PC-3 (cell line): Measurements from ENCODE around the gene CENPF. TPM values are rescaled to one million over a fixed set of nuclear protein-coding genes. Genes with fewer than 3 reads are reported as not detected.

Experiments
- ATAC-seq: fragments of 200-7000 bp; cut with Tn5 transposase; 2 replicates; pipeline ENCODE4 v1.9.1; 2020; ENCODE audit warnings: mild to moderate bottlenecking, moderate library complexity
- BruUV-seq: library from RNA; stranded (reverse); fragments of 400-500 nt; replicated peaks from 2 replicates; lab custom pipeline; 2021; lab: Mats Ljungman, UMichigan
- CTCF ChIA-PET: fragments of 300-600 bp; sonication (Branson Sonifier 250); formaldehyde crosslinking; loops from one replicate; lab custom pipeline; 2022; ENCODE audit warnings: antibody characterized with exemption; lab: Charles Lee
- POLR2A ChIA-PET: fragments of 300-600 bp; sonication (Branson Sonifier 250); formaldehyde crosslinking; loops from one replicate; lab custom pipeline; 2022; ENCODE audit warnings: antibody characterized with exemption; ENCODE audit not compliant: unreplicated experiment; lab: Charles Lee
- DNase-seq: peaks from one replicate; pipeline ENCODE4 v3.0.0-alpha.2; 2015
- H2AFZ ChIP-seq: fragments of 300-600 bp; sonication (generic); 2 replicates; pipeline ENCODE4 v1.6.0; 2016; ENCODE audit warnings: antibody characterized with exemption, low read length
- H3F3A ChIP-seq: fragments of 300-600 bp; sonication (generic); one replicate; pipeline ENCODE4 v1.6.0; 2017; ENCODE audit warnings: antibody characterized with exemption, low read length, control low read depth, mild to moderate bottlenecking; ENCODE audit not compliant: unreplicated experiment
- H3K27ac ChIP-seq: fragments of 300-600 bp; sonication (generic); 2 replicates; pipeline ENCODE4 v1.5.1; 2016; ENCODE audit warnings: mild to moderate bottlenecking, low read length
- H3K27me3 ChIP-seq: fragments of 300-600 bp; sonication (generic); 2 replicates; pipeline ENCODE4 v1.6.1; 2016; ENCODE audit warnings: low read length, mixed read lengths
- H3K36me3 ChIP-seq: fragments of 300-600 bp; sonication (generic); 2 replicates; pipeline ENCODE4 v1.6.1; 2016; ENCODE audit warnings: low read depth, mixed run types, low read length, mixed read lengths
- H3K4me1 ChIP-seq: fragments of 300-600 bp; sonication (generic); 2 replicates; pipeline ENCODE4 v1.5.1; 2016; ENCODE audit warnings: low read length; ENCODE audit not compliant: insufficient read depth
- H3K4me2 ChIP-seq: fragments of 300-600 bp; sonication (generic); 2 replicates; pipeline ENCODE4 v1.6.0; 2016; ENCODE audit warnings: low read length
- H3K4me3 ChIP-seq: fragments of 300-600 bp; sonication (generic); 2 replicates; pipeline ENCODE4 v1.5.1; 2016; ENCODE audit warnings: mild to moderate bottlenecking, low read length, mixed read lengths
- H3K79me2 ChIP-seq: fragments of 300-600 bp; sonication (generic); 2 replicates; pipeline ENCODE4 v1.6.1; 2017; ENCODE audit warnings: low read length, mixed read lengths
- H3K9ac ChIP-seq: fragments of 300-600 bp; sonication (generic); 2 replicates; pipeline ENCODE4 v1.6.0; 2016; ENCODE audit warnings: mild to moderate bottlenecking, low read length
- H3K9me2 ChIP-seq: fragments of 300-600 bp; sonication (generic); replicated peaks from 2 replicates; pipeline ENCODE4 v1.6.1; 2016; ENCODE audit warnings: mixed run types, low read length, mixed read lengths
- H3K9me3 ChIP-seq: fragments of 300-600 bp; sonication (generic); 2 replicates; pipeline ENCODE4 v1.6.1; 2016; ENCODE audit warnings: low read length, mixed read lengths
- H4K20me1 ChIP-seq: fragments of 300-600 bp; sonication (generic); 2 replicates; pipeline ENCODE4 v1.6.1; 2016; ENCODE audit warnings: low read length, mixed read lengths
- EZH2 ChIP-seq: fragments of 300-600 bp; sonication (generic); IDR thresholded peaks from one replicate; pipeline ENCODE4 v1.6.1; 2017; ENCODE audit warnings: antibody characterized with exemption, mild to moderate bottlenecking, low read length; ENCODE audit not compliant: unreplicated experiment
- EZH2phosphoT487 ChIP-seq: fragments of 300-600 bp; sonication (generic); IDR thresholded peaks from 2 replicates; pipeline ENCODE4 v1.6.1; 2018; ENCODE audit warnings: mild to moderate bottlenecking, antibody characterized with exemption, low read length, borderline replicate concordance
- intact Hi-C: fragments of 100-400 bp; cut with micrococcal nuclease; formaldehyde crosslinking; loops from 2 replicates; pipeline ENCODE4 v1.9.0; 2023
- total RNA-seq: library from RNA; depleted of rRNA; stranded (reverse); fragments of >200 nt; gene quantifications from 2 replicates; pipeline ENCODE4 v1.2.3, GENCODE V29; 2014
- TF ChIP-seq, protein P1 (sequence below): fragments of 300-600 bp; sonication (generic); conservative IDR thresholded peaks from 2 replicates; pipeline ENCODE4 v1.5.1; 2017; ENCODE audit warnings: antibody characterized with exemption, low read depth, mild to moderate bottlenecking, low read length

Gene CENPF
- total RNA-seq, 1 experiment from 2014 or later, result 92.6 TPM

DNA sequence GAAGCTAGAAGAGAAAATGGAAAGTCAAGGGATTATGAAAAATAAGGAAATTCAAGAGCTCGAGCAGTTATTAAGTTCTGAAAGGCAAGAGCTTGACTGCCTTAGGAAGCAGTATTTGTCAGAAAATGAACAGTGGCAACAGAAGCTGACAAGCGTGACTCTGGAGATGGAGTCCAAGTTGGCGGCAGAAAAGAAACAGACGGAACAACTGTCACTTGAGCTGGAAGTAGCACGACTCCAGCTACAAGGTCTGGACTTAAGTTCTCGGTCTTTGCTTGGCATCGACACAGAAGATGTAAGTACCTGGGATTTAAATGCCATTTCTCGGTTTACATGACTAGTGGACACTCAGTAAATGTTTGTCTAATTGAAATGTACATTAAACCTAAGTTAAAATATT, 40.0 kb downstream of the CENPF start:
- Histone ChIP-seq H4K20me1 (no peaks in the 10 kb centered on the region), H3K9me3 (no peaks in the 10 kb centered on the region), H2AFZ (no peak overlapping the region), H3F3A (no peaks in the 10 kb centered on the region), H3K9ac (no peak overlapping the region), H3K4me1 (peaks cover 6% of the 10 kb centered on the region; the same call in 1 of the 2 replicates), H3K4me2 (no peak overlapping the region), H3K79me2 (no peaks in the 10 kb centered on the region), H3K27me3 (no peaks in the 10 kb centered on the region), H3K36me3 (peaks cover 89% of the 10 kb centered on the region), H3K4me3 (no peak overlapping the region), H3K27ac (no peak overlapping the region), H3K9me2 (no peaks in the 10 kb centered on the region)
- ChIA-PET POLR2A (no interaction called here), CTCF (interaction anchor here (0.6 kb wide), 1 partner anchor 311 kb away, joined by 3 read pairs; no protein-coding TSS in a partner anchor)
- ATAC-seq (no peak), DNase-seq (no peak)
- BruUV-seq, result no TSS peak
- intact Hi-C loops, result no loop called here
- TF ChIP-seq, protein P1, sequence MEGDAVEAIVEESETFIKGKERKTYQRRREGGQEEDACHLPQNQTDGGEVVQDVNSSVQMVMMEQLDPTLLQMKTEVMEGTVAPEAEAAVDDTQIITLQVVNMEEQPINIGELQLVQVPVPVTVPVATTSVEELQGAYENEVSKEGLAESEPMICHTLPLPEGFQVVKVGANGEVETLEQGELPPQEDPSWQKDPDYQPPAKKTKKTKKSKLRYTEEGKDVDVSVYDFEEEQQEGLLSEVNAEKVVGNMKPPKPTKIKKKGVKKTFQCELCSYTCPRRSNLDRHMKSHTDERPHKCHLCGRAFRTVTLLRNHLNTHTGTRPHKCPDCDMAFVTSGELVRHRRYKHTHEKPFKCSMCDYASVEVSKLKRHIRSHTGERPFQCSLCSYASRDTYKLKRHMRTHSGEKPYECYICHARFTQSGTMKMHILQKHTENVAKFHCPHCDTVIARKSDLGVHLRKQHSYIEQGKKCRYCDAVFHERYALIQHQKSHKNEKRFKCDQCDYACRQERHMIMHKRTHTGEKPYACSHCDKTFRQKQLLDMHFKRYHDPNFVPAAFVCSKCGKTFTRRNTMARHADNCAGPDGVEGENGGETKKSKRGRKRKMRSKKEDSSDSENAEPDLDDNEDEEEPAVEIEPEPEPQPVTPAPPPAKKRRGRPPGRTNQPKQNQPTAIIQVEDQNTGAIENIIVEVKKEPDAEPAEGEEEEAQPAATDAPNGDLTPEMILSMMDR, result no peak
- TF ChIP-seq EZH2phosphoT487 (no peak), EZH2 (no peak)

DNA sequence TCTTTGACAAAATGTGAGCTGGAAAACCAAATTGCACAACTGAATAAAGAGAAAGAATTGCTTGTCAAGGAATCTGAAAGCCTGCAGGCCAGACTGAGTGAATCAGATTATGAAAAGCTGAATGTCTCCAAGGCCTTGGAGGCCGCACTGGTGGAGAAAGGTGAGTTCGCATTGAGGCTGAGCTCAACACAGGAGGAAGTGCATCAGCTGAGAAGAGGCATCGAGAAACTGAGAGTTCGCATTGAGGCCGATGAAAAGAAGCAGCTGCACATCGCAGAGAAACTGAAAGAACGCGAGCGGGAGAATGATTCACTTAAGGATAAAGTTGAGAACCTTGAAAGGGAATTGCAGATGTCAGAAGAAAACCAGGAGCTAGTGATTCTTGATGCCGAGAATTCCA, 42.7 kb downstream of the CENPF start:
- no peak for ATAC-seq
- H3K9ac ChIP-seq, result no peak overlapping the region

DNA sequence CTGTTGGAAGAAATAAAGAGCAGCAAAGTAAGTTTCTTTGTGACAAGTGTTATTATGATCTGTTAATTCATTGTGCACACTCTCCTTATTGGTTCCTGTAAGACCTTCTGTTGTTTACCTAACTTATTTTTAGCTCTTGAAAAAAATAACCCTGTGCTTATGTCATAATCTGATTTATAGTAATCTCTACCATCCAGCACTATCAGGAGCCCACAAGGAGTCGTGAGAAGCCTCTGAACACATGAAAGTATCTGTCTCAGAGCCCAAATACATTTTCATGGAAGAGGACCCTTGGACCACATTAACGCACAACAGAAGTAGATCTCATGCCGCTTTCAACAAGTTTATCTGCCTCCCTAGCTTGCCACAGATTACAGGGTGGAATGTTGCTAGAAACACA, 45.8 kb downstream of the CENPF start:
- H3K4me1 ChIP-seq, result no peaks in the 10 kb centered on the region
- no peak overlapping the region for H3K4me3 ChIP-seq
- TF ChIP-seq EZH2phosphoT487 (no peak), EZH2 (no peak)
- TF ChIP-seq, protein P1, result no peak
- H3K79me2 ChIP-seq, result no peaks in the 10 kb centered on the region
- BruUV-seq, result no TSS peak
- no peak overlapping the region for H2AFZ ChIP-seq
- DNase-seq (no peak), ATAC-seq (no peak)
- no peak overlapping the region for H3K4me2 ChIP-seq
- H3K9me2 ChIP-seq, result no peaks in the 10 kb centered on the region
- H4K20me1 ChIP-seq, result no peaks in the 10 kb centered on the region
- H3K27ac ChIP-seq, result no peak overlapping the region
- H3K27me3 ChIP-seq, result no peaks in the 10 kb centered on the region
- H3K9ac ChIP-seq, result no peak overlapping the region
- H3K36me3 ChIP-seq, result peaks cover 78% of the 10 kb centered on the region
- POLR2A ChIA-PET, result no interaction called here
- no peaks in the 10 kb centered on the region for H3F3A ChIP-seq
- no peaks in the 10 kb centered on the region for H3K9me3 ChIP-seq
- intact Hi-C loops, result no loop called here
- CTCF ChIA-PET, result no interaction called here

More for the DNA sequence above, 42.7 kb downstream of the CENPF start:
- H3K9me2 ChIP-seq, result no peaks in the 10 kb centered on the region
- H3F3A ChIP-seq, result no peaks in the 10 kb centered on the region
- H3K4me2 ChIP-seq, result no peak overlapping the region
- peaks cover 87% of the 10 kb centered on the region for H3K36me3 ChIP-seq
- no peak for TF ChIP-seq EZH2phosphoT487
- TF ChIP-seq, protein P1, result no peak
- TF ChIP-seq EZH2, result no peak
- ChIA-PET CTCF (no interaction called here), POLR2A (no interaction called here)
- no peaks in the 10 kb centered on the region for H3K79me2 ChIP-seq
- no peaks in the 10 kb centered on the region for H3K4me1 ChIP-seq
- no peaks in the 10 kb centered on the region for H4K20me1 ChIP-seq
- H3K27me3 ChIP-seq, result no peaks in the 10 kb centered on the region
- H3K9me3 ChIP-seq, result no peaks in the 10 kb centered on the region
- H3K4me3 ChIP-seq, result no peak overlapping the region
- BruUV-seq, result no TSS peak
- H2AFZ ChIP-seq, result no peak overlapping the region
- no peak for DNase-seq
- H3K27ac ChIP-seq, result no peak overlapping the region
- intact Hi-C loops, result no loop called here
